ENCODE measurements around the gene TPP1. TPM values are rescaled to one million over a fixed set of nuclear protein-coding genes. Genes with fewer than 3 reads are reported as not detected.

Gene TPP1
- total RNA-seq, 1 donor from 2014 or later: 32.2 TPM

GRCh38 chr11:6594142-6594768, 25.0 kb downstream of the TPP1 start:
- intact Hi-C loops (cut with micrococcal nuclease): no loop called here
- Mint-ChIP-seq H3K9me3 (no peaks in the 10 kb centered on the region), H3K27ac (peak overlapping the region; percentile 44), H3K4me1 (peaks cover 17% of the 10 kb centered on the region), H3K36me3 (ENCODE audit: low read depth) (peaks cover 57% of the 10 kb centered on the region), H3K4me3 (no peak overlapping the region), H3K27me3 (no peaks in the 10 kb centered on the region)
- peak; percentile 45 for DNase-seq

GRCh38 chr11:6588018-6588417, 31.2 kb downstream of the TPP1 start:
- H3K9me3 Mint-ChIP-seq: peaks cover 8% of the 10 kb centered on the region

GRCh38 chr11:6587360-6587953, 31.8 kb downstream of the TPP1 start:
- H3K9me3 Mint-ChIP-seq: peaks cover 10% of the 10 kb centered on the region
- H3K27me3 Mint-ChIP-seq: no peaks in the 10 kb centered on the region
- peaks cover 39% of the 10 kb centered on the region for H3K36me3 Mint-ChIP-seq (ENCODE audit: low read depth)
- DNase-seq: peak; percentile 46
- no peaks in the 10 kb centered on the region for H3K4me1 Mint-ChIP-seq
- H3K27ac Mint-ChIP-seq: no peak overlapping the region
- intact Hi-C loops (cut with micrococcal nuclease): no loop called here
- H3K4me3 Mint-ChIP-seq: no peak overlapping the region

More at GRCh38 chr11:6588018-6588417, 31.2 kb downstream of the TPP1 start:
- H3K27me3 Mint-ChIP-seq: no peaks in the 10 kb centered on the region
- H3K36me3 Mint-ChIP-seq (ENCODE audit: low read depth): peaks cover 38% of the 10 kb centered on the region
- intact Hi-C loops (cut with micrococcal nuclease): no loop called here
- no peak overlapping the region for H3K4me3 Mint-ChIP-seq
- no peak for DNase-seq
- no peaks in the 10 kb centered on the region for H3K4me1 Mint-ChIP-seq
- no peak overlapping the region for H3K27ac Mint-ChIP-seq

- H3K9me3 Mint-ChIP-seq: peaks cover 10% of the 10 kb centered on the region
These were observed 32.5 kb downstream of the TPP1 start for GRCh38 chr11:6586434-6587359.

GRCh38 chr11:6584528-6584927, 34.7 kb downstream of the TPP1 start:
- intact Hi-C loops (cut with micrococcal nuclease): no loop called here
- no peaks in the 10 kb centered on the region for H3K4me1 Mint-ChIP-seq
- H3K36me3 Mint-ChIP-seq (ENCODE audit: low read depth): peaks cover 35% of the 10 kb centered on the region
- no peak for DNase-seq
- H3K27me3 Mint-ChIP-seq: no peaks in the 10 kb centered on the region
- H3K27ac Mint-ChIP-seq: no peak overlapping the region
- H3K4me3 Mint-ChIP-seq: no peak overlapping the region
- peaks cover 10% of the 10 kb centered on the region for H3K9me3 Mint-ChIP-seq

More at GRCh38 chr11:6586434-6587359, 32.5 kb downstream of the TPP1 start:
- Mint-ChIP-seq H3K4me3 (no peak overlapping the region), H3K36me3 (ENCODE audit: low read depth) (peaks cover 37% of the 10 kb centered on the region), H3K4me1 (no peaks in the 10 kb centered on the region), H3K27me3 (no peaks in the 10 kb centered on the region), H3K27ac (no peak overlapping the region)
- peak; percentile 53 for DNase-seq
- intact Hi-C loops (cut with micrococcal nuclease): no loop called here

- Mint-ChIP-seq H3K4me3 (no peak overlapping the region), H3K36me3 (ENCODE audit: low read depth) (peaks cover 35% of the 10 kb centered on the region), H3K4me1 (no peaks in the 10 kb centered on the region), H3K27ac (no peak overlapping the region), H3K27me3 (no peaks in the 10 kb centered on the region), H3K9me3 (peaks cover 10% of the 10 kb centered on the region)
- DNase-seq: peak; percentile 11
- intact Hi-C loops (cut with micrococcal nuclease): no loop called here
These were observed 35.6 kb downstream of the TPP1 start for GRCh38 chr11:6583584-6583983.

- Mint-ChIP-seq H3K27me3 (no peaks in the 10 kb centered on the region), H3K4me1 (no peaks in the 10 kb centered on the region), H3K36me3 (ENCODE audit: low read depth) (peaks cover 28% of the 10 kb centered on the region), H3K9me3 (peaks cover 10% of the 10 kb centered on the region), H3K4me3 (no peak overlapping the region), H3K27ac (no peak overlapping the region)
- intact Hi-C loops (cut with micrococcal nuclease): no loop called here
- no peak for DNase-seq
These were observed 39.5 kb downstream of the TPP1 start for GRCh38 chr11:6579681-6580080.

- H3K4me3 Mint-ChIP-seq: no peak overlapping the region
- H3K27ac Mint-ChIP-seq: no peak overlapping the region
- H3K36me3 Mint-ChIP-seq (ENCODE audit: low read depth): peaks cover 15% of the 10 kb centered on the region
- H3K27me3 Mint-ChIP-seq: no peaks in the 10 kb centered on the region
- no peaks in the 10 kb centered on the region for H3K4me1 Mint-ChIP-seq
- intact Hi-C loops (cut with micrococcal nuclease): no loop called here
- peak; percentile 28 for DNase-seq
- H3K9me3 Mint-ChIP-seq: peaks cover 3% of the 10 kb centered on the region
These were observed 41.1 kb downstream of the TPP1 start for GRCh38 chr11:6578134-6578533.

- Mint-ChIP-seq H3K27ac (no peak overlapping the region), H3K27me3 (no peaks in the 10 kb centered on the region), H3K4me1 (no peaks in the 10 kb centered on the region), H3K36me3 (ENCODE audit: low read depth) (peaks cover 4% of the 10 kb centered on the region), H3K9me3 (no peaks in the 10 kb centered on the region), H3K4me3 (no peak overlapping the region)
- DNase-seq: peak; percentile 49
- intact Hi-C loops (cut with micrococcal nuclease): no loop called here
These were observed 42.5 kb downstream of the TPP1 start for GRCh38 chr11:6576471-6577373.

GRCh38 chr11:6574816-6575715, 44.2 kb downstream of the TPP1 start:
- Mint-ChIP-seq H3K4me3 (no peak overlapping the region), H3K27ac (no peak overlapping the region), H3K27me3 (no peaks in the 10 kb centered on the region), H3K36me3 (ENCODE audit: low read depth) (peaks cover under 1% of the 10 kb centered on the region), H3K9me3 (no peaks in the 10 kb centered on the region), H3K4me1 (no peaks in the 10 kb centered on the region)
- intact Hi-C loops (cut with micrococcal nuclease): no loop called here
- DNase-seq: peak; percentile 37

- Mint-ChIP-seq H3K27ac (no peak overlapping the region), H3K4me1 (peaks cover 8% of the 10 kb centered on the region), H3K9me3 (no peaks in the 10 kb centered on the region), H3K27me3 (no peaks in the 10 kb centered on the region), H3K4me3 (no peak overlapping the region), H3K36me3 (ENCODE audit: low read depth) (peaks cover 2% of the 10 kb centered on the region)
- DNase-seq: no peak
- intact Hi-C loops (cut with micrococcal nuclease): no loop called here
These were observed 47.0 kb downstream of the TPP1 start for GRCh38 chr11:6572215-6572614.

GRCh38 chr11:6571434-6572008, 47.7 kb downstream of the TPP1 start:
- Mint-ChIP-seq H3K27ac (no peak overlapping the region), H3K4me3 (no peak overlapping the region), H3K4me1 (peaks cover 8% of the 10 kb centered on the region), H3K36me3 (ENCODE audit: low read depth) (peaks cover 3% of the 10 kb centered on the region), H3K9me3 (no peaks in the 10 kb centered on the region), H3K27me3 (no peaks in the 10 kb centered on the region)
- intact Hi-C loops (cut with micrococcal nuclease): no loop called here
- DNase-seq: no peak
